CD14-positive monocyte (primary cell): Measurements from ENCODE around the gene MED13L. TPM values are rescaled to one million over a fixed set of nuclear protein-coding genes. Genes with fewer than 3 reads are reported as not detected.

Experiments
- DNase-seq, 3 donors: peaks; one replicate each; pipeline ENCODE4 v3.0.0-alpha.2; 2011 to 2022
- H2AFZ ChIP-seq: 2 replicates; pipeline ENCODE4 v1.6.0; 2012; ENCODE audit warnings: mild to moderate bottlenecking, low read depth, low read length, inconsistent platforms; ENCODE audit not compliant: insufficient read depth, poor library complexity, severe bottlenecking
- H3K27ac ChIP-seq, 2 donors: 1 replicate in 1 of 2; 2 replicates in 1 of 2; pipeline ENCODE4 v1.5.1; 2012 to 2013; ENCODE audit warnings: low read length in 2 of 2, control low read depth in 1 of 2, inconsistent platforms in 1 of 2, low read depth in 1 of 2, mild to moderate bottlenecking in 1 of 2
- H3K27me3 ChIP-seq, 2 donors: one replicate each; pipeline versions ENCODE4 v1.6.0 to v1.6.1; 2011 to 2013; ENCODE audit warnings: low read length in 2 of 2; ENCODE audit not compliant: control insufficient read depth in 2 of 2, insufficient read depth in 2 of 2
- H3K36me3 ChIP-seq, 2 donors: replicated peaks in 1 of 2; 1 replicate in 1 of 2; 2 replicates in 1 of 2; pipeline versions ENCODE4 v1.5.1 to v1.6.1; 2012 to 2013; ENCODE audit warnings: low read length in 2 of 2, control low read depth in 1 of 2, inconsistent platforms in 1 of 2, mild to moderate bottlenecking in 1 of 2; ENCODE audit not compliant: insufficient read depth in 2 of 2, control insufficient read depth in 1 of 2
- H3K4me1 ChIP-seq, 2 donors: 1 replicate in 1 of 2; 2 replicates in 1 of 2; pipeline versions ENCODE4 v1.5.1 to v1.6.1; 2012 to 2013; ENCODE audit warnings: low read length in 2 of 2, control low read depth in 1 of 2, inconsistent platforms in 1 of 2, mild to moderate bottlenecking in 1 of 2, moderate library complexity in 1 of 2; ENCODE audit not compliant: insufficient read depth in 2 of 2, control insufficient read depth in 1 of 2
- H3K4me2 ChIP-seq: replicated peaks from 2 replicates; pipeline ENCODE3; 2012; ENCODE audit warnings: low read length, moderate library complexity, mild to moderate bottlenecking; ENCODE audit not compliant: poor library complexity, severe bottlenecking; ENCODE audit errors: extremely low read depth
- H3K4me3 ChIP-seq, 3 experiments: fragments of 200-600 bp in 1 of 3; sonication (generic) in 1 of 3; replicated peaks in 1 of 3; 1 replicate in 2 of 3; 2 replicates in 1 of 3; pipeline ENCODE4 v1.5.1; 2011 to 2013; ENCODE audit warnings: low read length in 3 of 3, mild to moderate bottlenecking in 3 of 3, control low read depth in 2 of 3, low read depth in 2 of 3, inconsistent platforms in 1 of 3, moderate library complexity in 1 of 3
- H3K79me2 ChIP-seq: 2 replicates; pipeline ENCODE4 v1.6.0; 2012; ENCODE audit warnings: mild to moderate bottlenecking, control low read depth, inconsistent platforms, low read length, moderate library complexity; ENCODE audit not compliant: insufficient read depth
- H3K9ac ChIP-seq: 2 replicates; pipeline ENCODE4 v1.6.0; 2017; ENCODE audit warnings: low read length, mild to moderate bottlenecking; ENCODE audit not compliant: insufficient read depth, poor library complexity, severe bottlenecking
- H3K9me3 ChIP-seq, 2 donors: replicated peaks in 1 of 2; 1 replicate in 1 of 2; 2 replicates in 1 of 2; pipeline versions ENCODE4 v1.5.1 to v1.6.1; 2012 to 2013; ENCODE audit warnings: low read length in 2 of 2, control low read depth in 1 of 2; ENCODE audit not compliant: control insufficient read depth in 1 of 2, insufficient read depth in 1 of 2
- H4K20me1 ChIP-seq: 2 replicates; pipeline ENCODE4 v1.6.0; 2012; ENCODE audit warnings: mild to moderate bottlenecking, low read length, control low read depth, moderate library complexity; ENCODE audit not compliant: insufficient read depth
- H3K27ac Mint-ChIP-seq, 7 donors: one replicate each; pipeline ENCODE4 v1.8.0; 2020; ENCODE audit warnings: mild to moderate bottlenecking in 7 of 7, mixed read lengths in 7 of 7, moderate library complexity in 6 of 7, inconsistent platforms in 2 of 7
- H3K27me3 Mint-ChIP-seq, 3 donors: one replicate each; pipeline ENCODE4 v1.8.0; 2021 to 2022; ENCODE audit warnings: low read depth in 3 of 3, mild to moderate bottlenecking in 3 of 3, mixed read lengths in 3 of 3, moderate library complexity in 3 of 3, inconsistent platforms in 1 of 3
- H3K36me3 Mint-ChIP-seq, 2 donors: one replicate each; pipeline ENCODE4 v1.8.0; 2020; ENCODE audit warnings: mixed read lengths in 2 of 2, inconsistent platforms in 1 of 2, mild to moderate bottlenecking in 1 of 2
- H3K4me1 Mint-ChIP-seq: one replicate; pipeline ENCODE4 v1.8.0; 2020; ENCODE audit warnings: mild to moderate bottlenecking, mixed read lengths
- H3K4me3 Mint-ChIP-seq, 2 donors: one replicate each; pipeline ENCODE4 v1.8.0; 2020; ENCODE audit warnings: mild to moderate bottlenecking in 2 of 2, mixed read lengths in 2 of 2, moderate library complexity in 1 of 2
- H3K9me3 Mint-ChIP-seq, 7 donors: one replicate each; pipeline ENCODE4 v1.8.0; 2020 to 2022; ENCODE audit warnings: mixed read lengths in 7 of 7, mild to moderate bottlenecking in 6 of 7, moderate library complexity in 6 of 7, inconsistent platforms in 2 of 7
- CTCF ChIP-seq: fragments of 200-600 bp; IDR thresholded peaks from one replicate; pipeline ENCODE4 v1.8.0; 2022; ENCODE audit warnings: antibody characterized with exemption, mild to moderate bottlenecking
- WGBS: methylation state at CpG from one replicate; pipeline ENCODE4 v1.1.5; 2013; ENCODE audit warnings: missing lambda C conversion rate; ENCODE audit not compliant: insufficient coverage; 5-methylcytosine and 5-hydroxymethylcytosine counted together
- intact Hi-C, 2 donors: fragments of 100-400 bp; cut with micrococcal nuclease; formaldehyde crosslinking; loops; one replicate each; pipeline versions ENCODE4 v1.15.0 to v1.15.1; 2023
- polyA plus RNA-seq, 3 donors: library from polyadenylated mRNA; depleted of rRNA in 1 of 3; unstranded in 2 of 3; stranded (reverse) in 1 of 3; fragments of 300-500 nt in 2 of 3; fragments of >200 nt in 1 of 3; fragmentation: Illumina TruSeq in 2 of 3; gene quantifications; 1 replicate in 2 of 3; 2 replicates in 1 of 3; pipeline ENCODE4 v1.2.3, GENCODE V29; 2012 to 2021

Gene MED13L
- polyA plus RNA-seq, 3 donors = 4.4 to 42.0 (median 7.5) TPM

- H3K27me3 ChIP-seq = no peaks in the 10 kb centered on the region
- Mint-ChIP-seq H3K4me3 (no peak overlapping the region), H3K27ac (peak overlapping the region in 2 of 7 donors; percentile 39 to 61), H3K36me3 (no peaks in the 10 kb centered on the region), H3K27me3 (no peaks in the 10 kb centered on the region), H3K4me1 (peaks cover 63% of the 10 kb centered on the region), H3K9me3 (no peaks in the 10 kb centered on the region)
- no peaks in the 10 kb centered on the region for H3K9me3 ChIP-seq
- no peak overlapping the region for H2AFZ ChIP-seq
- H3K36me3 ChIP-seq = no peaks in the 10 kb centered on the region
- peak overlapping the region in 1 of 2 donors; percentile 39 for H3K27ac ChIP-seq
- H3K9ac ChIP-seq = no peak overlapping the region
- peaks cover 100% of the 10 kb centered on the region for H3K79me2 ChIP-seq
- peaks cover 100% of the 10 kb centered on the region for H4K20me1 ChIP-seq
- no peak overlapping the region for H3K4me2 ChIP-seq
- peaks cover 26 to 43% of the 10 kb centered on the region in 2 donors for H3K4me1 ChIP-seq
- intact Hi-C loops = no loop called here
- no peak overlapping the region for H3K4me3 ChIP-seq
- no peak for TF ChIP-seq CTCF
- no peak for DNase-seq
Measured at GRCh38 chr12:116126610-116127009, 150.9 kb downstream of the MED13L start.

GRCh38 chr12:116125956-116126566 is 151.4 kb downstream of the MED13L start:
- H3K36me3 Mint-ChIP-seq = no peaks in the 10 kb centered on the region
- Histone ChIP-seq H2AFZ (no peak overlapping the region), H3K27me3 (no peaks in the 10 kb centered on the region), H3K27ac (peak overlapping the region in 1 of 2 donors; percentile 39), H3K36me3 (no peaks in the 10 kb centered on the region), H3K4me1 (peaks cover 29 to 48% of the 10 kb centered on the region in 2 donors), H3K4me3 (no peak overlapping the region), H3K9me3 (no peaks in the 10 kb centered on the region), H3K4me2 (no peak overlapping the region), H3K79me2 (peaks cover 100% of the 10 kb centered on the region), H3K9ac (no peak overlapping the region), H4K20me1 (peaks cover 100% of the 10 kb centered on the region)
- no peak for TF ChIP-seq CTCF
- no peak overlapping the region for H3K4me3 Mint-ChIP-seq
- H3K4me1 Mint-ChIP-seq = peaks cover 65% of the 10 kb centered on the region
- no peaks in the 10 kb centered on the region for H3K9me3 Mint-ChIP-seq
- DNase-seq = peak in 1 of 3 donors; percentile 17
- WGBS = 50% methylated on average over 2 of the region's 4 CpGs
- peak overlapping the region in 5 of 7 donors; percentile 1 to 61 (median 58) for H3K27ac Mint-ChIP-seq
- intact Hi-C loops = no loop called here
- no peaks in the 10 kb centered on the region for H3K27me3 Mint-ChIP-seq
